ENCODE measurements around the gene STAG1. TPM values are rescaled to one million over a fixed set of nuclear protein-coding genes. Genes with fewer than 3 reads are reported as not detected.
"Not testable (repeated sequence)": the region's sequence is repeated elsewhere in the genome, so short reads cannot be mapped to it uniquely, and the experiment has no call there.

STAG1 gene
- total RNA-seq, 1 donor from 2014 or later, result 57.1 TPM

- no peak for TF ChIP-seq CTCF (IDR thresholded peaks at IDR 0.05)
- ATAC-seq (ENCODE audit: low read depth) (no peak), DNase-seq (no peak)
- Mint-ChIP-seq H3K9me3 (no peaks in the 10 kb centered on the region), H3K4me1 (peaks cover 77% of the 10 kb centered on the region), H3K4me3 (no peak overlapping the region), H3K36me3 (ENCODE audit: low read depth) (peaks cover 1% of the 10 kb centered on the region), H3K27me3 (no peaks in the 10 kb centered on the region), H3K27ac (no peak overlapping the region)
- POLR2A ChIA-PET, result no interaction called here
- CTCF ChIA-PET, result no interaction called here
- intact Hi-C loops (cut with micrococcal nuclease), result no loop called here
These were observed 23.3 kb downstream of the STAG1 start for GRCh38 chr3:136728918-136729317.

- Mint-ChIP-seq H3K4me1 (peaks cover 77% of the 10 kb centered on the region), H3K27ac (no peak overlapping the region), H3K4me3 (no peak overlapping the region), H3K27me3 (no peaks in the 10 kb centered on the region), H3K36me3 (ENCODE audit: low read depth) (peaks cover 1% of the 10 kb centered on the region), H3K9me3 (no peaks in the 10 kb centered on the region)
- no peak for TF ChIP-seq CTCF (IDR thresholded peaks at IDR 0.05)
- CTCF ChIA-PET, result no interaction called here
- DNase-seq (no peak), ATAC-seq (ENCODE audit: low read depth) (no peak)
- POLR2A ChIA-PET, result no interaction called here
- intact Hi-C loops (cut with micrococcal nuclease), result no loop called here
These were observed 23.7 kb downstream of the STAG1 start for GRCh38 chr3:136728473-136728872.

- intact Hi-C loops (cut with micrococcal nuclease), result no loop called here
- DNase-seq (no peak), ATAC-seq (ENCODE audit: low read depth) (no peak)
- H3K27ac Mint-ChIP-seq, result no peak overlapping the region
- peaks cover 52% of the 10 kb centered on the region for H3K4me1 Mint-ChIP-seq
- H3K36me3 Mint-ChIP-seq (ENCODE audit: low read depth), result peaks cover 4% of the 10 kb centered on the region
- no peaks in the 10 kb centered on the region for H3K27me3 Mint-ChIP-seq
- ChIA-PET POLR2A (interaction anchor here (1.2 kb wide), 1 partner anchor 27 kb away, joined by 3 read pairs; the partner anchor contains the start of gene STAG1), CTCF (no interaction called here)
- H3K9me3 Mint-ChIP-seq, result no peaks in the 10 kb centered on the region
- TF ChIP-seq CTCF (IDR thresholded peaks at IDR 0.05), result no peak
- H3K4me3 Mint-ChIP-seq, result no peak overlapping the region
These were observed 26.7 kb downstream of the STAG1 start for GRCh38 chr3:136725468-136725867.

- POLR2A ChIA-PET; CTCF ChIA-PET; ATAC-seq (ENCODE audit: low read depth); intact Hi-C loops (cut with micrococcal nuclease); H3K27me3 Mint-ChIP-seq; DNase-seq; H3K4me3 Mint-ChIP-seq; H3K27ac Mint-ChIP-seq; H3K9me3 Mint-ChIP-seq: not testable (repeated sequence)
- peaks cover 36% of the 10 kb centered on the region for H3K4me1 Mint-ChIP-seq
- peaks cover 22% of the 10 kb centered on the region for H3K36me3 Mint-ChIP-seq (ENCODE audit: low read depth)
These were observed 29.3 kb downstream of the STAG1 start for GRCh38 chr3:136722916-136723315.

GRCh38 chr3:136722399-136722798 is 29.8 kb downstream of the STAG1 start:
- DNase-seq; POLR2A ChIA-PET; CTCF ChIA-PET; ATAC-seq (ENCODE audit: low read depth); intact Hi-C loops (cut with micrococcal nuclease); H3K4me3 Mint-ChIP-seq; H3K9me3 Mint-ChIP-seq; H3K27ac Mint-ChIP-seq; H3K27me3 Mint-ChIP-seq: not testable (repeated sequence)
- Mint-ChIP-seq H3K4me1 (peaks cover 33% of the 10 kb centered on the region), H3K36me3 (ENCODE audit: low read depth) (peaks cover 23% of the 10 kb centered on the region)

- POLR2A ChIA-PET, result no interaction called here
These were observed 32.1 kb downstream of the STAG1 start for GRCh38 chr3:136720091-136720490.

More at GRCh38 chr3:136720091-136720490, 32.1 kb downstream of the STAG1 start:
- intact Hi-C loops (cut with micrococcal nuclease), result no loop called here
- no peak for ATAC-seq (ENCODE audit: low read depth)
- Mint-ChIP-seq H3K27me3 (no peaks in the 10 kb centered on the region), H3K36me3 (ENCODE audit: low read depth) (peaks cover 23% of the 10 kb centered on the region), H3K4me3 (no peak overlapping the region), H3K27ac (no peak overlapping the region), H3K4me1 (peaks cover 17% of the 10 kb centered on the region), H3K9me3 (no peaks in the 10 kb centered on the region)
- CTCF ChIA-PET, result no interaction called here
- DNase-seq, result no peak
- no peak for TF ChIP-seq CTCF (IDR thresholded peaks at IDR 0.05)

Measured in activated B cell treated with CpG ODN at 0.5 μM for 24 hours (primary cell).